GM23338 (cell line): ENCODE data around the gene GPR156.

Experiments used
- CREB1 ChIP-seq: fragments of 250-450 bp; sonication (Bioruptor Pico); IDR thresholded peaks from 2 replicates; pipeline ENCODE4 v1.5.0; 2020; ENCODE audit warnings: low read depth, mild to moderate bottlenecking, moderate library complexity
- EZH2 ChIP-seq: fragments of 200-600 bp; sonication (generic); IDR thresholded peaks from one replicate; pipeline ENCODE4 v1.8.0; 2017; ENCODE audit warnings: antibody characterized with exemption, mild to moderate bottlenecking, low read depth; ENCODE audit not compliant: unreplicated experiment
- EZH2phosphoT487 ChIP-seq: fragments of 200-600 bp; sonication (generic); IDR thresholded peaks from one replicate; pipeline ENCODE4 v1.8.1; 2018; ENCODE audit warnings: antibody characterized with exemption; ENCODE audit not compliant: unreplicated experiment
- JUNB ChIP-seq: IDR thresholded peaks from one replicate; pipeline ENCODE4 v1.6.1; 2016; ENCODE audit warnings: antibody characterized with exemption; ENCODE audit not compliant: unreplicated experiment
- NANOG ChIP-seq: IDR thresholded peaks from 2 replicates; pipeline ENCODE4 v1.6.1; 2016; ENCODE audit warnings: antibody characterized with exemption, borderline replicate concordance
- POLR2AphosphoS5 ChIP-seq: IDR thresholded peaks from 2 replicates; pipeline ENCODE4 v1.6.1; 2016; ENCODE audit warnings: antibody characterized with exemption, low read depth
- STAT1 ChIP-seq: IDR thresholded peaks from one replicate; pipeline ENCODE4 v1.6.1; 2016; ENCODE audit warnings: antibody characterized with exemption; ENCODE audit not compliant: unreplicated experiment
- ZNF331 ChIP-seq: fragments of 250-450 bp; sonication (Bioruptor Pico); IDR thresholded peaks from 2 replicates; pipeline ENCODE4 v1.5.0; 2020; ENCODE audit warnings: low read depth, mild to moderate bottlenecking, moderate library complexity
- TF ChIP-seq, protein P1 (sequence below), 2 experiments: fragments of 200-600 bp in 1 of 2; sonication (generic) in 1 of 2; conservative IDR thresholded peaks; 2 replicates each; pipeline versions ENCODE4 v1.5.1 to v1.6.1; 2016 to 2017; ENCODE audit warnings: antibody characterized with exemption in 2 of 2, low read depth in 2 of 2, mild to moderate bottlenecking in 2 of 2, moderate library complexity in 1 of 2
- TF ChIP-seq, protein P2 (sequence below): IDR thresholded peaks from one replicate; pipeline ENCODE4 v1.6.1; 2018; ENCODE audit warnings: antibody characterized with exemption; ENCODE audit not compliant: unreplicated experiment
- TF ChIP-seq, protein P3 (sequence below): IDR thresholded peaks from 2 replicates; pipeline ENCODE4 v1.6.1; 2016; ENCODE audit warnings: antibody characterized with exemption

DNA sequence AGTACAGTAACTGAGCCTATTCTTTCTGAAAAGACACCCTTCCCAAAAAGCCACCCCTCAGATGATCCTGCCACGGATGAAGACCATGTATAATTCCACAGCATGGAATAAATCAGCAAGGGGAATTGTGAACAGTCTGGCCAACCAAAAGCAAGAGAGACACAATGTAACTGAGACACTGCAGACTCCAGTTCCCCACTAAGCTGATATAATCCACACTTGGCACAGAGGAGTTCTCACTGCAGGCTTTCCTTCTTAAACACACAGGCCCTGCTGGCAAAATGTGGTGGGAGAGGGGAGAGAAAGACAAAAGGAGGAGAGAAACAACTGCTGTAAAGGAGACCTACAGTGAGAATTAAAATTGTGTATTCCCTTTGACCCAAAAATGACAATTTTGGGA, 12.7 kb downstream of the GPR156 start:
- TF ChIP-seq, protein P1, sequence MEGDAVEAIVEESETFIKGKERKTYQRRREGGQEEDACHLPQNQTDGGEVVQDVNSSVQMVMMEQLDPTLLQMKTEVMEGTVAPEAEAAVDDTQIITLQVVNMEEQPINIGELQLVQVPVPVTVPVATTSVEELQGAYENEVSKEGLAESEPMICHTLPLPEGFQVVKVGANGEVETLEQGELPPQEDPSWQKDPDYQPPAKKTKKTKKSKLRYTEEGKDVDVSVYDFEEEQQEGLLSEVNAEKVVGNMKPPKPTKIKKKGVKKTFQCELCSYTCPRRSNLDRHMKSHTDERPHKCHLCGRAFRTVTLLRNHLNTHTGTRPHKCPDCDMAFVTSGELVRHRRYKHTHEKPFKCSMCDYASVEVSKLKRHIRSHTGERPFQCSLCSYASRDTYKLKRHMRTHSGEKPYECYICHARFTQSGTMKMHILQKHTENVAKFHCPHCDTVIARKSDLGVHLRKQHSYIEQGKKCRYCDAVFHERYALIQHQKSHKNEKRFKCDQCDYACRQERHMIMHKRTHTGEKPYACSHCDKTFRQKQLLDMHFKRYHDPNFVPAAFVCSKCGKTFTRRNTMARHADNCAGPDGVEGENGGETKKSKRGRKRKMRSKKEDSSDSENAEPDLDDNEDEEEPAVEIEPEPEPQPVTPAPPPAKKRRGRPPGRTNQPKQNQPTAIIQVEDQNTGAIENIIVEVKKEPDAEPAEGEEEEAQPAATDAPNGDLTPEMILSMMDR (conservative IDR thresholded peaks at IDR 0.05; ENCODE audit: low read depth in 2 of 2): no peak
- no peak for TF ChIP-seq EZH2
- TF ChIP-seq ZNF331: no peak
- TF ChIP-seq NANOG: no peak
- no peak for TF ChIP-seq POLR2AphosphoS5
- TF ChIP-seq EZH2phosphoT487: no peak
- no peak for TF ChIP-seq JUNB
- TF ChIP-seq, protein P2, sequence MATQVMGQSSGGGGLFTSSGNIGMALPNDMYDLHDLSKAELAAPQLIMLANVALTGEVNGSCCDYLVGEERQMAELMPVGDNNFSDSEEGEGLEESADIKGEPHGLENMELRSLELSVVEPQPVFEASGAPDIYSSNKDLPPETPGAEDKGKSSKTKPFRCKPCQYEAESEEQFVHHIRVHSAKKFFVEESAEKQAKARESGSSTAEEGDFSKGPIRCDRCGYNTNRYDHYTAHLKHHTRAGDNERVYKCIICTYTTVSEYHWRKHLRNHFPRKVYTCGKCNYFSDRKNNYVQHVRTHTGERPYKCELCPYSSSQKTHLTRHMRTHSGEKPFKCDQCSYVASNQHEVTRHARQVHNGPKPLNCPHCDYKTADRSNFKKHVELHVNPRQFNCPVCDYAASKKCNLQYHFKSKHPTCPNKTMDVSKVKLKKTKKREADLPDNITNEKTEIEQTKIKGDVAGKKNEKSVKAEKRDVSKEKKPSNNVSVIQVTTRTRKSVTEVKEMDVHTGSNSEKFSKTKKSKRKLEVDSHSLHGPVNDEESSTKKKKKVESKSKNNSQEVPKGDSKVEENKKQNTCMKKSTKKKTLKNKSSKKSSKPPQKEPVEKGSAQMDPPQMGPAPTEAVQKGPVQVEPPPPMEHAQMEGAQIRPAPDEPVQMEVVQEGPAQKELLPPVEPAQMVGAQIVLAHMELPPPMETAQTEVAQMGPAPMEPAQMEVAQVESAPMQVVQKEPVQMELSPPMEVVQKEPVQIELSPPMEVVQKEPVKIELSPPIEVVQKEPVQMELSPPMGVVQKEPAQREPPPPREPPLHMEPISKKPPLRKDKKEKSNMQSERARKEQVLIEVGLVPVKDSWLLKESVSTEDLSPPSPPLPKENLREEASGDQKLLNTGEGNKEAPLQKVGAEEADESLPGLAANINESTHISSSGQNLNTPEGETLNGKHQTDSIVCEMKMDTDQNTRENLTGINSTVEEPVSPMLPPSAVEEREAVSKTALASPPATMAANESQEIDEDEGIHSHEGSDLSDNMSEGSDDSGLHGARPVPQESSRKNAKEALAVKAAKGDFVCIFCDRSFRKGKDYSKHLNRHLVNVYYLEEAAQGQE: no peak
- TF ChIP-seq CREB1: no peak
- TF ChIP-seq, protein P3, sequence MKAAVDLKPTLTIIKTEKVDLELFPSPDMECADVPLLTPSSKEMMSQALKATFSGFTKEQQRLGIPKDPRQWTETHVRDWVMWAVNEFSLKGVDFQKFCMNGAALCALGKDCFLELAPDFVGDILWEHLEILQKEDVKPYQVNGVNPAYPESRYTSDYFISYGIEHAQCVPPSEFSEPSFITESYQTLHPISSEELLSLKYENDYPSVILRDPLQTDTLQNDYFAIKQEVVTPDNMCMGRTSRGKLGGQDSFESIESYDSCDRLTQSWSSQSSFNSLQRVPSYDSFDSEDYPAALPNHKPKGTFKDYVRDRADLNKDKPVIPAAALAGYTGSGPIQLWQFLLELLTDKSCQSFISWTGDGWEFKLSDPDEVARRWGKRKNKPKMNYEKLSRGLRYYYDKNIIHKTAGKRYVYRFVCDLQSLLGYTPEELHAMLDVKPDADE: no peak
- TF ChIP-seq STAT1: no peak
